B cell (primary cell): ENCODE results near the gene EMILIN3. TPM values are rescaled to one million over a fixed set of nuclear protein-coding genes. Genes with fewer than 3 reads are reported as not detected.

Experiments used
- ATAC-seq: fragments of 200-7000 bp; cut with Tn5 transposase; one replicate; pipeline ENCODE4 v1.10.0; 2021; ENCODE audit warnings: low read depth, mild to moderate bottlenecking, moderate number of reproducible peaks, moderate library complexity
- CTCF ChIA-PET: fragments of 350-600 bp; sonication (Branson Sonifier 250); formaldehyde crosslinking; loops from one replicate; lab custom pipeline; 2021; ENCODE audit warnings: antibody characterized with exemption, inconsistent platforms; lab: Charles Lee
- POLR2A ChIA-PET: fragments of 350-600 bp; sonication (Branson Sonifier 250); formaldehyde crosslinking; loops from one replicate; lab custom pipeline; 2021; ENCODE audit warnings: antibody characterized with exemption; lab: Charles Lee
- DNase-seq: peaks from one replicate; pipeline ENCODE4 v3.0.0; 2013
- H2AFZ ChIP-seq: 2 replicates; pipeline ENCODE4 v1.6.1; 2012; ENCODE audit warnings: mild to moderate bottlenecking, low read depth, low read length; ENCODE audit not compliant: insufficient read depth, poor library complexity, severe bottlenecking
- H3K27ac ChIP-seq, 2 donors: 1 replicate in 1 of 2; 2 replicates in 1 of 2; pipeline ENCODE4 v1.5.1; 2012 to 2013; ENCODE audit warnings: low read length in 2 of 2, mild to moderate bottlenecking in 2 of 2, moderate library complexity in 1 of 2
- H3K27me3 ChIP-seq, 4 experiments: fragments of 200-600 bp in 1 of 4; sonication (generic) in 1 of 4; replicated peaks in 1 of 4; 1 replicate in 2 of 4; 2 replicates in 2 of 4; pipeline versions ENCODE4 v1.6.1 to v1.7.0; 2013 to 2016; ENCODE audit warnings: low read length in 3 of 4, mild to moderate bottlenecking in 2 of 4, mixed read lengths in 1 of 4, moderate library complexity in 1 of 4; ENCODE audit not compliant: insufficient read depth in 4 of 4, control insufficient read depth in 3 of 4; ENCODE audit errors: control extremely low read depth in 1 of 4
- H3K36me3 ChIP-seq, 2 experiments: replicated peaks in 1 of 2; 1 replicate in 1 of 2; 2 replicates in 1 of 2; pipeline versions ENCODE4 v1.6.1 to v1.7.1; 2013; ENCODE audit warnings: low read length in 1 of 2; ENCODE audit not compliant: insufficient read depth in 2 of 2, control insufficient read depth in 1 of 2; ENCODE audit errors: control extremely low read depth in 1 of 2, extremely low read depth in 1 of 2
- H3K4me1 ChIP-seq, 2 donors: fragments of 200-600 bp in 1 of 2; sonication (generic) in 1 of 2; 1 replicate in 1 of 2; 2 replicates in 1 of 2; pipeline versions ENCODE4 v1.5.1 to v1.6.1; 2013 to 2017; ENCODE audit warnings: low read length in 2 of 2; ENCODE audit not compliant: control insufficient read depth in 2 of 2, insufficient read depth in 2 of 2
- H3K4me2 ChIP-seq: replicated peaks from 2 replicates; pipeline ENCODE3; 2012; ENCODE audit warnings: mild to moderate bottlenecking, low read depth, low read length; ENCODE audit not compliant: poor library complexity, severe bottlenecking
- H3K4me3 ChIP-seq, 5 experiments: fragments of 200-600 bp in 1 of 5; sonication (generic) in 1 of 5; 1 replicate in 3 of 5; 2 replicates in 2 of 5; pipeline versions ENCODE4 v1.5.1 to v1.7.0; 2011 to 2016; ENCODE audit warnings: low read length in 4 of 5, mild to moderate bottlenecking in 4 of 5, low read depth in 2 of 5, control low read depth in 1 of 5, moderate library complexity in 1 of 5; ENCODE audit not compliant: insufficient read depth in 1 of 5; ENCODE audit errors: control extremely low read depth in 1 of 5, extremely low read depth in 1 of 5
- H3K79me2 ChIP-seq: fragments of 200-600 bp; sonication (generic); one replicate; pipeline ENCODE4 v1.6.0; 2016; ENCODE audit warnings: low read length; ENCODE audit not compliant: control insufficient read depth, insufficient read depth
- H3K9ac ChIP-seq: fragments of 200-600 bp; sonication (generic); 2 replicates; pipeline ENCODE4 v1.6.1; 2017; ENCODE audit warnings: mild to moderate bottlenecking, low read length, moderate library complexity
- H3K9me3 ChIP-seq, 3 donors: one replicate each; pipeline versions ENCODE4 v1.6.1 to v1.7.1; 2013; ENCODE audit warnings: low read length in 2 of 3; ENCODE audit not compliant: control insufficient read depth in 2 of 3, insufficient read depth in 1 of 3; ENCODE audit errors: control extremely low read depth in 1 of 3
- H4K20me1 ChIP-seq: 2 replicates; pipeline ENCODE4 v1.6.0; 2012; ENCODE audit warnings: mild to moderate bottlenecking, low read length; ENCODE audit not compliant: insufficient read depth, control insufficient read depth, poor library complexity, severe bottlenecking
- H3K27ac Mint-ChIP-seq: one replicate; pipeline ENCODE4 v1.8.0; 2021; ENCODE audit warnings: mixed read lengths
- H3K27me3 Mint-ChIP-seq: one replicate; pipeline ENCODE4 v1.8.0; 2021; ENCODE audit warnings: mixed read lengths
- H3K4me1 Mint-ChIP-seq: one replicate; pipeline ENCODE4 v1.8.0; 2021; ENCODE audit warnings: mixed read lengths
- H3K4me3 Mint-ChIP-seq: one replicate; pipeline ENCODE4 v1.8.0; 2021; ENCODE audit warnings: mixed read lengths
- H3K9me3 Mint-ChIP-seq: one replicate; pipeline ENCODE4 v1.8.0; 2022; ENCODE audit warnings: mixed read lengths; ENCODE audit not compliant: insufficient read depth
- EZH2 ChIP-seq: IDR thresholded peaks from 2 replicates; pipeline ENCODE4 v1.6.1; 2012; ENCODE audit warnings: borderline replicate concordance, low read depth, mild to moderate bottlenecking, moderate library complexity, low read length; ENCODE audit not compliant: insufficient read depth, poor library complexity, severe bottlenecking
- WGBS: methylation state at CpG from one replicate; pipeline ENCODE4 v1.1.5; 2013; ENCODE audit warnings: missing lambda C conversion rate; ENCODE audit not compliant: insufficient coverage; 5-methylcytosine and 5-hydroxymethylcytosine counted together
- intact Hi-C: fragments of 100-400 bp; cut with micrococcal nuclease; formaldehyde crosslinking; loops from one replicate; pipeline ENCODE4 v1.10.0; 2022
- polyA plus RNA-seq: library from polyadenylated mRNA; depleted of rRNA; stranded (reverse); fragments of >200 nt; gene quantifications from 2 replicates; pipeline ENCODE4 v1.2.3, GENCODE V29; 2012
- total RNA-seq, 2 donors: library from RNA; stranded (reverse); fragments of 120-200 nt in 1 of 2; gene quantifications; 1 replicate in 1 of 2; 2 replicates in 1 of 2; pipeline versions ENCODE4 v1.2.3 to v1.2.4, GENCODE V29; 2013 to 2022
- TF ChIP-seq, protein P1 (sequence below): fragments of 200-600 bp; IDR thresholded peaks from one replicate; pipeline ENCODE4 v1.8.0; 2022; ENCODE audit warnings: antibody characterized with exemption, mild to moderate bottlenecking

The EMILIN3 gene
- total and polyA plus RNA-seq, 2 donors (not counting 1 experiment from before 2014, with no cell fraction given), result not detected

DNA sequence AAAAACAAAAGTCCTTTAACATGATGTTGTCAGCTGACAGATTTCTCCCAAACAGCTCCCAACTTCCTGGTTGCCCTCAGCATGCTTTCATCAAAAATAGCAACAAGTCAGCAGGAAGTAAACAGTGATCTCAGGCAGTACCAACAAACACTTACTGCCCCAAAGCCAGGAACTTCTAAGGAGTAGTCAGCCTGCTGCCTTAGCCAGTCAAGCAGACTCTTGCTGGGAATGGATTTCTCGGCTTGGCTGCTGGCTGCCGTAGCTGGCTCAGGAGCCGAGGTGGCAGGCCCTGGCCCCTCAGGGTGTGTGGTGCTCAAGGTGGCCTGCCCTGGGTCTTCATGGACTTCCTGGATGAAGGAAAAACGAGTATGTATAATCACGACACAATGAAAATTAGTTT is 46.6 kb upstream of the EMILIN3 start:
- no peaks in the 10 kb centered on the region for H3K4me1 Mint-ChIP-seq
- ChIA-PET POLR2A (no interaction called here), CTCF (interaction anchor here (0.8 to 2.8 kb wide), 2 partner anchors 240 to 278 kb away, joined by 3 to 6 read pairs; no protein-coding TSS in a partner anchor)

DNA sequence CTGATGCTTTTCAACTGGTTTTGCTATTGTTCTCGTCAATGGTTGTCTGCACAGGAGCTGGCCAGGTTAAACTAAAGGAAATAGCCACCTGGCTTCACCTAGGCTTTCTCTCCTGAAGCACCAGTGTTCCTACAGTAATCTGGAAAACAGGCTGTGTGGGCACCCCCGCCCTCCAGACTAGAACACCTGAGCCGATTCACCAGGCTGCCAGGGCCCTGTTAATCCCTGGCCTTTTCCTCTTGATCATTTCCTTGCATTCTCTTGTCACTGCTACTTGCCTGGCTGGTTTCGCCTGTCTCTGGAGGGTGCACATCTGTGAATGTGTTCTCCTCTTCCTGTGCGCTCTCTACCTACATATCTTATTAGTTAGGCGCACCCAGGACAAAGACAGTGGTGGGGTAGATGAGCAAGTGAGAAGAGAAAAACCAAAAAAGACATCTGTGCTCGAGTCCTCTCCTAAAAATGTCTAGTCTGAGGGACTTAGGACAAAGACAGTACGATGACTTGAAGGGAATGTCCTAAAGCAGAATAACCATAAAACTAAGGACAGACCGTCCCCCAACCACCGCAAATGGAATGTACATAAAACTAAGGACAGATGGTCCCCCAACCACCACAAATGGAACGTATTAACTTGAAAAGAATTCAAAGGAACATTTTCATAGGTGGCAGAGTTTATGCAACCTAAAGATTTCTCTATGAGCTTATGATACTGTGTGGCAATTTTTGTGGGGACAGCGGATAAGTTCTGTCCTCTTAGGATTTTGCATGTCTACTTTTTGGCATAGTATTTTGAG is 45.9 kb upstream of the EMILIN3 start:
- no peaks in the 10 kb centered on the region for H3K27me3 Mint-ChIP-seq

More for the DNA sequence above, 46.6 kb upstream of the EMILIN3 start:
- TF ChIP-seq EZH2, result no peak
- TF ChIP-seq, protein P1, sequence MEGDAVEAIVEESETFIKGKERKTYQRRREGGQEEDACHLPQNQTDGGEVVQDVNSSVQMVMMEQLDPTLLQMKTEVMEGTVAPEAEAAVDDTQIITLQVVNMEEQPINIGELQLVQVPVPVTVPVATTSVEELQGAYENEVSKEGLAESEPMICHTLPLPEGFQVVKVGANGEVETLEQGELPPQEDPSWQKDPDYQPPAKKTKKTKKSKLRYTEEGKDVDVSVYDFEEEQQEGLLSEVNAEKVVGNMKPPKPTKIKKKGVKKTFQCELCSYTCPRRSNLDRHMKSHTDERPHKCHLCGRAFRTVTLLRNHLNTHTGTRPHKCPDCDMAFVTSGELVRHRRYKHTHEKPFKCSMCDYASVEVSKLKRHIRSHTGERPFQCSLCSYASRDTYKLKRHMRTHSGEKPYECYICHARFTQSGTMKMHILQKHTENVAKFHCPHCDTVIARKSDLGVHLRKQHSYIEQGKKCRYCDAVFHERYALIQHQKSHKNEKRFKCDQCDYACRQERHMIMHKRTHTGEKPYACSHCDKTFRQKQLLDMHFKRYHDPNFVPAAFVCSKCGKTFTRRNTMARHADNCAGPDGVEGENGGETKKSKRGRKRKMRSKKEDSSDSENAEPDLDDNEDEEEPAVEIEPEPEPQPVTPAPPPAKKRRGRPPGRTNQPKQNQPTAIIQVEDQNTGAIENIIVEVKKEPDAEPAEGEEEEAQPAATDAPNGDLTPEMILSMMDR, result no peak
- no peak overlapping the region for H3K27ac ChIP-seq
- no peaks in the 10 kb centered on the region for H4K20me1 ChIP-seq
- no peaks in the 10 kb centered on the region for H3K27me3 ChIP-seq
- H3K9ac ChIP-seq, result no peak overlapping the region
- Mint-ChIP-seq H3K27ac (no peak overlapping the region), H3K27me3 (no peaks in the 10 kb centered on the region), H3K9me3 (no peaks in the 10 kb centered on the region), H3K4me3 (no peak overlapping the region)
- H3K9me3 ChIP-seq, result no peaks in the 10 kb centered on the region
- H3K4me2 ChIP-seq, result no peak overlapping the region
- ATAC-seq (no peak), DNase-seq (no peak)
- H3K4me3 ChIP-seq, result no peak overlapping the region
- H3K4me1 ChIP-seq, result no peaks in the 10 kb centered on the region
- no peak overlapping the region for H2AFZ ChIP-seq
- no peaks in the 10 kb centered on the region for H3K79me2 ChIP-seq
- H3K36me3 ChIP-seq, result peaks cover 10 to 92% of the 10 kb centered on the region in 2 experiments
- intact Hi-C loops, result no loop called here
- 93% methylated on average over 3 of the region's 5 CpGs for WGBS

More for the DNA sequence above, 45.9 kb upstream of the EMILIN3 start:
- Histone ChIP-seq H3K4me2 (no peak overlapping the region), H3K27ac (no peak overlapping the region), H3K27me3 (no peaks in the 10 kb centered on the region), H3K36me3 (peaks cover 10 to 94% of the 10 kb centered on the region in 2 experiments), H3K9me3 (no peaks in the 10 kb centered on the region), H3K4me3 (no peak overlapping the region), H3K9ac (no peak overlapping the region), H3K79me2 (no peaks in the 10 kb centered on the region), H2AFZ (no peak overlapping the region), H4K20me1 (no peaks in the 10 kb centered on the region), H3K4me1 (no peaks in the 10 kb centered on the region)
- H3K4me1 Mint-ChIP-seq, result no peaks in the 10 kb centered on the region
- intact Hi-C loops, result no loop called here
- TF ChIP-seq, protein P1, result no peak
- no peak for TF ChIP-seq EZH2
- ChIA-PET POLR2A (no interaction called here), CTCF (interaction anchor here (0.8 to 2.8 kb wide), 2 partner anchors 240 to 277 kb away, joined by 3 to 6 read pairs; no protein-coding TSS in a partner anchor)
- ATAC-seq, result no peak
- H3K4me3 Mint-ChIP-seq, result no peak overlapping the region
- no peaks in the 10 kb centered on the region for H3K9me3 Mint-ChIP-seq
- DNase-seq, result no peak
- 100% methylated on average over 3 of the region's 12 CpGs for WGBS
- no peak overlapping the region for H3K27ac Mint-ChIP-seq
